Measurements from ENCODE around the gene FXYD5. TPM values are rescaled to one million over a fixed set of nuclear protein-coding genes. Genes with fewer than 3 reads are reported as not detected.

FXYD5 gene
- polyA plus RNA-seq, 1 donor from 2014 or later, result not detected

- Histone ChIP-seq H3K9me2 (ENCODE audit: insufficient read depth, low read length) (no peaks in the 10 kb centered on the region), H3F3A (ENCODE audit: insufficient read depth, low read length, poor library complexity, severe bottlenecking) (peaks cover 2% of the 10 kb centered on the region), H3K9ac (ENCODE audit: low read length) (no peak overlapping the region), H2AFZ (ENCODE audit: low read depth, low read length) (no peak overlapping the region), H3K9me3 (ENCODE audit: low read length) (no peaks in the 10 kb centered on the region), H3K27ac (ENCODE audit: low read length) (no peak overlapping the region), H3K36me3 (ENCODE audit: insufficient read depth, low read length) (no peaks in the 10 kb centered on the region), H3K4me3 (ENCODE audit: low read length) (no peak overlapping the region), H3K79me2 (replicated peaks; ENCODE audit: insufficient read depth, low read length) (no peaks in the 10 kb centered on the region), H3K27me3 (ENCODE audit: insufficient read depth, low read depth, low read length) (peaks cover 8% of the 10 kb centered on the region), H4K20me1 (ENCODE audit: insufficient read depth) (no peaks in the 10 kb centered on the region), H3K4me2 (ENCODE audit: low read length) (no peak overlapping the region)
- TF ChIP-seq REST (IDR thresholded peaks at IDR 0.05; ENCODE audit: borderline replicate concordance) (no peak), CTCF (IDR thresholded peaks at IDR 0.05; ENCODE audit: poor library complexity, severe bottlenecking) (no peak), MXI1 (conservative IDR thresholded peaks at IDR 0.05; ENCODE audit: poor library complexity, severe bottlenecking) (no peak)
Observed at GRCh38 chr19:35146746-35147459, 7.6 kb upstream of the FXYD5 start.

DNA sequence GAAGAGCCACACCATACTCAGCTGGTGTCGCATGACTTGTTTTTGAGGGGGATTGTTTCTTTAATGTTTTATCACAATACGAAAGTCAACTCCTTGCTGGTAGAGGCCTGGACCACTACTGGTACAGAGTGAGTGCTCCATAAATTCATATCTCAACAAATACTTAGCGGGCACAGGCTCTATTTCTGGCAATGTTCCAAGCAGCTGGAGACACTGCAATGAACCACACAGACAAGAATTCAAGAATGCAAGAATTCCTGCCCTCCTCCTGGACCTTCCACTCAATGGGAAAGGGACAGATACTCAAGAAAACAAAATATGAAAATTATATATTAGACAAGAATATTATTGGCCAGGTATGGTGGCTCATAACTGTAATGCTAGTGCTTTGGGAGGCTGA lies 5.1 kb upstream of the FXYD5 start:
- Histone ChIP-seq H3F3A (ENCODE audit: insufficient read depth, low read length, poor library complexity, severe bottlenecking) (no peaks in the 10 kb centered on the region), H3K27ac (ENCODE audit: low read length) (no peak overlapping the region), H3K36me3 (ENCODE audit: insufficient read depth, low read length) (no peaks in the 10 kb centered on the region), H2AFZ (ENCODE audit: low read depth, low read length) (no peak overlapping the region), H3K9me3 (ENCODE audit: low read length) (no peaks in the 10 kb centered on the region), H3K9ac (ENCODE audit: low read length) (no peak overlapping the region), H3K4me2 (ENCODE audit: low read length) (no peak overlapping the region), H3K79me2 (replicated peaks; ENCODE audit: insufficient read depth, low read length) (no peaks in the 10 kb centered on the region), H3K27me3 (ENCODE audit: insufficient read depth, low read depth, low read length) (peaks cover 14% of the 10 kb centered on the region), H3K4me3 (ENCODE audit: low read length) (no peak overlapping the region), H3K9me2 (ENCODE audit: insufficient read depth, low read length) (no peaks in the 10 kb centered on the region), H4K20me1 (ENCODE audit: insufficient read depth) (no peaks in the 10 kb centered on the region)
- no peak for TF ChIP-seq MXI1 (conservative IDR thresholded peaks at IDR 0.05; ENCODE audit: poor library complexity, severe bottlenecking)

GRCh38 chr19:35150445-35150844 lies 4.1 kb upstream of the FXYD5 start:
- Histone ChIP-seq H3K27ac (ENCODE audit: low read length) (no peak overlapping the region), H3K79me2 (replicated peaks; ENCODE audit: insufficient read depth, low read length) (no peaks in the 10 kb centered on the region), H3K27me3 (ENCODE audit: insufficient read depth, low read depth, low read length) (peaks cover 24% of the 10 kb centered on the region), H3K4me3 (ENCODE audit: low read length) (no peak overlapping the region), H3K9ac (ENCODE audit: low read length) (no peak overlapping the region), H3K9me2 (ENCODE audit: insufficient read depth, low read length) (no peaks in the 10 kb centered on the region), H4K20me1 (ENCODE audit: insufficient read depth) (no peaks in the 10 kb centered on the region), H3K9me3 (ENCODE audit: low read length) (no peaks in the 10 kb centered on the region), H2AFZ (ENCODE audit: low read depth, low read length) (no peak overlapping the region), H3K4me2 (ENCODE audit: low read length) (no peak overlapping the region), H3F3A (ENCODE audit: insufficient read depth, low read length, poor library complexity, severe bottlenecking) (no peaks in the 10 kb centered on the region), H3K36me3 (ENCODE audit: insufficient read depth, low read length) (no peaks in the 10 kb centered on the region)
- TF ChIP-seq EZH2 (IDR thresholded peaks at IDR 0.05; ENCODE audit: borderline replicate concordance, insufficient read depth, low read length, poor library complexity, severe bottlenecking), result no peak
- no peak for TF ChIP-seq POLR2AphosphoS5 (IDR thresholded peaks at IDR 0.05)
- no peak for TF ChIP-seq REST (IDR thresholded peaks at IDR 0.05; ENCODE audit: borderline replicate concordance)
- TF ChIP-seq SMC3 (conservative IDR thresholded peaks at IDR 0.05; ENCODE audit: poor library complexity), result no peak
- no peak for TF ChIP-seq CTCF (IDR thresholded peaks at IDR 0.05; ENCODE audit: poor library complexity, severe bottlenecking)
- no peak for TF ChIP-seq TAF1 (IDR thresholded peaks at IDR 0.05; ENCODE audit: low read depth)
